Transverse colon (tissue), 4 donors: ENCODE data around the gene ROBO1. TPM values are rescaled to one million over a fixed set of nuclear protein-coding genes. Genes with fewer than 3 reads are reported as not detected.

Source experiments
- DNase-seq: peaks from one replicate; pipeline ENCODE4 v3.0.0-alpha.2; 2019
- H3K27ac ChIP-seq, 4 donors: fragments of 200-600 bp; sonication (generic); 2 replicates each; pipeline ENCODE4 v1.5.1; 2016 to 2018; ENCODE audit warnings: inconsistent platforms in 4 of 4
- H3K27me3 ChIP-seq: fragments of 200-600 bp; sonication (generic); 2 replicates; pipeline ENCODE4 v1.5.1; 2017; ENCODE audit warnings: inconsistent platforms
- H3K36me3 ChIP-seq, 4 donors: fragments of 200-600 bp; sonication (generic); 2 replicates each; pipeline ENCODE4 v1.5.1; 2017 to 2019; ENCODE audit warnings: inconsistent platforms in 4 of 4
- H3K4me1 ChIP-seq, 4 donors: fragments of 200-600 bp; sonication (generic); 2 replicates each; pipeline ENCODE4 v1.5.1; 2017 to 2020; ENCODE audit warnings: inconsistent platforms in 4 of 4
- H3K4me3 ChIP-seq, 4 donors: fragments of 200-600 bp; sonication (generic); 1 replicate in 1 of 4; 2 replicates in 3 of 4; pipeline versions ENCODE4 v1.5.1 to v1.6.1; 2017 to 2019; ENCODE audit warnings: inconsistent platforms in 4 of 4
- H3K9me3 ChIP-seq, 2 donors: fragments of 200-600 bp; sonication (generic); 2 replicates each; pipeline ENCODE4 v1.5.1; 2017 to 2019; ENCODE audit warnings: inconsistent platforms in 2 of 2
- EP300 ChIP-seq: sonication (generic); formaldehyde crosslinking; IDR thresholded peaks from one replicate; pipeline ENCODE4 v1.6.1; 2017; ENCODE audit warnings: antibody characterized with exemption, low read depth
- POLR2A ChIP-seq: fragments of 450-650 bp; IDR thresholded peaks from one replicate; pipeline ENCODE4 v1.6.1; 2016; ENCODE audit warnings: antibody characterized with exemption, mild to moderate bottlenecking, moderate library complexity
- POLR2AphosphoS5 ChIP-seq, 3 donors: sonication (generic); formaldehyde crosslinking; IDR thresholded peaks; one replicate each; pipeline ENCODE4 v1.6.1; 2016; ENCODE audit warnings: antibody characterized with exemption in 3 of 3
- WGBS, 2 donors: methylation state at CpG; one replicate each; pipeline ENCODE4 v1.1.5; 2018; ENCODE audit warnings: low coverage in 1 of 2; 5-methylcytosine and 5-hydroxymethylcytosine counted together
- in situ Hi-C, 4 donors: fragments of 200-750 bp; cut with MboI; loops; one replicate each; pipeline versions ENCODE4 v1.15.0 to v1.15.1; 2017; ENCODE audit warnings: low sequenced_read_pairs in 3 of 4, low pct_ligation_motif_present in 1 of 4, low pct_unique_long_range_greater_than_20kb in 1 of 4
- intact Hi-C: fragments of 100-400 bp; cut with DNase I; formaldehyde crosslinking; loops from one replicate; pipeline ENCODE4 v1.15.1; 2023; ENCODE audit warnings: low total_unique reads
- total RNA-seq, 4 donors: library from RNA; depleted of rRNA; stranded (reverse); fragments of >200 nt; gene quantifications; one replicate each; pipeline ENCODE4 v1.1.0, GENCODE V29; 2016
- TF ChIP-seq, protein P1 (sequence below), 5 experiments: fragments of 200-600 bp in 3 of 5; fragments of 450-650 bp in 2 of 5; sonication (generic) in 3 of 5; IDR thresholded peaks; 1 replicate in 2 of 5; 2 replicates in 3 of 5; pipeline ENCODE4 v1.5.1; 2016 to 2017; ENCODE audit warnings: antibody characterized with exemption in 5 of 5, inconsistent platforms in 3 of 5, mild to moderate bottlenecking in 2 of 5, moderate library complexity in 1 of 5

The ROBO1 gene
- total RNA-seq, 4 donors from 2014 or later: 7.6 to 68.7 (median 9.1) TPM

- Histone ChIP-seq H3K4me3 (no peak overlapping the region), H3K36me3 (no peaks in the 10 kb centered on the region), H3K27me3 (no peaks in the 10 kb centered on the region), H3K27ac (no peak overlapping the region), H3K4me1 (no peaks in the 10 kb centered on the region), H3K9me3 (no peaks in the 10 kb centered on the region)
- WGBS, 2 donors: 76% methylated on average over 9 of the region's 9 CpGs
- TF ChIP-seq EP300 (no peak), POLR2AphosphoS5 (IDR thresholded peaks at IDR 0.05) (no peak), POLR2A (no peak)
- TF ChIP-seq, protein P1, sequence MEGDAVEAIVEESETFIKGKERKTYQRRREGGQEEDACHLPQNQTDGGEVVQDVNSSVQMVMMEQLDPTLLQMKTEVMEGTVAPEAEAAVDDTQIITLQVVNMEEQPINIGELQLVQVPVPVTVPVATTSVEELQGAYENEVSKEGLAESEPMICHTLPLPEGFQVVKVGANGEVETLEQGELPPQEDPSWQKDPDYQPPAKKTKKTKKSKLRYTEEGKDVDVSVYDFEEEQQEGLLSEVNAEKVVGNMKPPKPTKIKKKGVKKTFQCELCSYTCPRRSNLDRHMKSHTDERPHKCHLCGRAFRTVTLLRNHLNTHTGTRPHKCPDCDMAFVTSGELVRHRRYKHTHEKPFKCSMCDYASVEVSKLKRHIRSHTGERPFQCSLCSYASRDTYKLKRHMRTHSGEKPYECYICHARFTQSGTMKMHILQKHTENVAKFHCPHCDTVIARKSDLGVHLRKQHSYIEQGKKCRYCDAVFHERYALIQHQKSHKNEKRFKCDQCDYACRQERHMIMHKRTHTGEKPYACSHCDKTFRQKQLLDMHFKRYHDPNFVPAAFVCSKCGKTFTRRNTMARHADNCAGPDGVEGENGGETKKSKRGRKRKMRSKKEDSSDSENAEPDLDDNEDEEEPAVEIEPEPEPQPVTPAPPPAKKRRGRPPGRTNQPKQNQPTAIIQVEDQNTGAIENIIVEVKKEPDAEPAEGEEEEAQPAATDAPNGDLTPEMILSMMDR (IDR thresholded peaks at IDR 0.05): no peak
- intact Hi-C loops (no loop called here), in situ Hi-C loops (no loop called here)
- no peak for DNase-seq
Observed at GRCh38 chr3:79724206-79724605, 43.6 kb downstream of the ROBO1 start.

DNA sequence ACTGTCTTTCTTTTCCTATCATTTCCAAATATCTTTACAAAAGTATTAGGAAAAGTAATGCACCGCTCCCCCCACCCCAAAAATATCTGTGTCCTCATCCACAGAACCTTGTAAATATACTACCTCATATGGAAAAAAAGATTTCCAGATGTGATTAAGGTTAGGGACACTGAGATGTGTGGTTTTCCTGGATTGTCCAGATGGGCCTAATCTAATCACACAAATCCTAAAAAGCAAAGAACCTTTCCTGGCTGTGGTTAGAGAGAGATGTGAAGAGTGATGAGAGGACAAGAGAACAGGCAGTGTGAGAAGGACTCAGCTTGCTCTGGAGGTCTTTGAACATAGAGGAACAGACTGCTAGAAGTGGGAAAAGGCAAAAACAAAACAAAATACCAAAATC lies 77.7 kb downstream of the ROBO1 start:
- Histone ChIP-seq H3K36me3 (no peaks in the 10 kb centered on the region), H3K4me1 (no peaks in the 10 kb centered on the region), H3K9me3 (no peaks in the 10 kb centered on the region), H3K27me3 (no peaks in the 10 kb centered on the region), H3K4me3 (no peak overlapping the region), H3K27ac (no peak overlapping the region)
- 80 to 91% methylated on average over 1 of the region's 1 CpG for WGBS, 2 donors
- TF ChIP-seq POLR2AphosphoS5 (IDR thresholded peaks at IDR 0.05) (no peak), EP300 (no peak), POLR2A (no peak)
- TF ChIP-seq, protein P1 (IDR thresholded peaks at IDR 0.05): no peak
- in situ Hi-C loops (no loop called here), intact Hi-C loops (loop anchor here (5.0 kb wide), 1 partner anchor 1582 kb away; no protein-coding TSS in a partner anchor)
- DNase-seq: no peak

GRCh38 chr3:79685108-79685507 lies 82.7 kb downstream of the ROBO1 start:
- Histone ChIP-seq H3K27ac (no peak overlapping the region), H3K36me3 (no peaks in the 10 kb centered on the region), H3K27me3 (no peaks in the 10 kb centered on the region), H3K4me3 (no peak overlapping the region), H3K4me1 (no peaks in the 10 kb centered on the region), H3K9me3 (no peaks in the 10 kb centered on the region)
- no peak for DNase-seq
- intact Hi-C loops: no loop called here
- TF ChIP-seq, protein P1 (IDR thresholded peaks at IDR 0.05): no peak
- TF ChIP-seq POLR2AphosphoS5 (IDR thresholded peaks at IDR 0.05): no peak
- TF ChIP-seq POLR2A: no peak
- in situ Hi-C loops: no loop called here

GRCh38 chr3:79684041-79684440 lies 83.8 kb downstream of the ROBO1 start:
- Histone ChIP-seq H3K4me3 (no peak overlapping the region), H3K4me1 (no peaks in the 10 kb centered on the region), H3K36me3 (no peaks in the 10 kb centered on the region), H3K27me3 (no peaks in the 10 kb centered on the region), H3K9me3 (no peaks in the 10 kb centered on the region), H3K27ac (no peak overlapping the region)
- WGBS, 2 donors: 91 to 92% methylated on average over 1 of the region's 1 CpG
- intact Hi-C loops: no loop called here
- in situ Hi-C loops: no loop called here
- no peak for DNase-seq
- TF ChIP-seq EP300 (no peak), POLR2AphosphoS5 (IDR thresholded peaks at IDR 0.05) (no peak), POLR2A (no peak)
- TF ChIP-seq, protein P1 (IDR thresholded peaks at IDR 0.05): no peak
